ENCODE data around the gene OTOG. TPM values are rescaled to one million over a fixed set of nuclear protein-coding genes. Genes with fewer than 3 reads are reported as not detected.

OTOG gene
- total and polyA plus RNA-seq, 2 of the 8 experiments (the other 6 are each of a cell fraction or from before 2014, with no cell fraction given), result 0.41 to 1.5 TPM

DNA sequence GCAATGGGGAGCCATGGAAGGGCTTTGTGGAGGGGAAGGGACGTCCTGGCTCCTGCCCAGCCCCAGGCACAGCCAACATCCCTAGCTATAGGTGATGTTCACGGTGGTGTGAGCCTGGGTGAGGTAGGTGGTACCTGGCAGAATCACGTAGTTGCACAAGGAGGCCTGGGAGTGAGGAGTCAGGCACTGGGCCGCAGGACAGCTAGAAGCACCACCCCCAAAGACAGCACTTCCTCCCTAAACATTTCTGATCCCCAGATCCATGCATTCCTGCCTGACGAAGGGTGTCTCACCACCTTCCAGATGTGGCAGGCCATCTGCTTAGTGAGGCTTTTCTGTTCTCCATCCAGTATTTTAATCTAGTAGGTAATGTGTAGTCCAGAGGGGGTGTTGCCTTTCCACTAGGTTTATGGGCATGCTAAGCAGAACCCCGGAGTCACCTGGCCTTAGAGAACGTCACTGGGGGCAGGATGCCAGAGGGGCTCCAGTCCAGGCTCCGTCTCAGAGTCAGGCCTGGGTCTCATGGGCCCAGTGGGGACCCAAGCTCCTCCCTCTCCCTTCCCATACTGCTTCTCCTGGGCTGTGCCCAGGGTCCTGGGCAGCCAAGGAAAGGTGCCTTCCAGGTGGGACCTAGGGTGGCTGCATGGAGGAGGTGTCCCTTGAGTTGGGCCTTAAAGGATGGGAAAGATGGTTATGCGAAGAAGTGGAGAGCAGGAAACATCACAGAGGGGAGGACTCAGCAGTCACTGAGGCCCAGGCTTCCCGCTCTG, 56.2 kb downstream of the OTOG start (continued):
- TF ChIP-seq TAF7 (optimal IDR thresholded peaks at IDR 0.05; ENCODE audit: borderline replicate concordance, low read depth, low read length) (no peak), SP2 (IDR thresholded peaks at IDR 0.05; ENCODE audit: low read length) (no peak), RAD21 (IDR thresholded peaks at IDR 0.05 in 1 of 2, conservative IDR thresholded peaks at IDR 0.05 in 1 of 2; ENCODE audit: low read depth in 2 of 2, low read length in 2 of 2) (no peak), RFX5 (IDR thresholded peaks at IDR 0.05; ENCODE audit: borderline replicate concordance, low read depth, low read length) (no peak), BACH1 (IDR thresholded peaks at IDR 0.05; ENCODE audit: low read length) (no peak), BRCA1 (IDR thresholded peaks at IDR 0.05; ENCODE audit: low read depth, low read length) (no peak), POU5F1 (IDR thresholded peaks at IDR 0.05; ENCODE audit: low read depth, low read length) (no peak), CBX8 (IDR thresholded peaks at IDR 0.05; ENCODE audit: borderline replicate concordance, low read depth, low read length) (no peak)
- TF ChIP-seq, protein P1, sequence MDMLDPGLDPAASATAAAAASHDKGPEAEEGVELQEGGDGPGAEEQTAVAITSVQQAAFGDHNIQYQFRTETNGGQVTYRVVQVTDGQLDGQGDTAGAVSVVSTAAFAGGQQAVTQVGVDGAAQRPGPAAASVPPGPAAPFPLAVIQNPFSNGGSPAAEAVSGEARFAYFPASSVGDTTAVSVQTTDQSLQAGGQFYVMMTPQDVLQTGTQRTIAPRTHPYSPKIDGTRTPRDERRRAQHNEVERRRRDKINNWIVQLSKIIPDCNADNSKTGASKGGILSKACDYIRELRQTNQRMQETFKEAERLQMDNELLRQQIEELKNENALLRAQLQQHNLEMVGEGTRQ (IDR thresholded peaks at IDR 0.05; ENCODE audit: low read length), result no peak
